Measurements from ENCODE around the gene MTMR2.

MTMR2 gene

GRCh38 chr11:95805869-95806268 lies 118.0 kb downstream of the MTMR2 start:
- no peak for DNase-seq

DNA sequence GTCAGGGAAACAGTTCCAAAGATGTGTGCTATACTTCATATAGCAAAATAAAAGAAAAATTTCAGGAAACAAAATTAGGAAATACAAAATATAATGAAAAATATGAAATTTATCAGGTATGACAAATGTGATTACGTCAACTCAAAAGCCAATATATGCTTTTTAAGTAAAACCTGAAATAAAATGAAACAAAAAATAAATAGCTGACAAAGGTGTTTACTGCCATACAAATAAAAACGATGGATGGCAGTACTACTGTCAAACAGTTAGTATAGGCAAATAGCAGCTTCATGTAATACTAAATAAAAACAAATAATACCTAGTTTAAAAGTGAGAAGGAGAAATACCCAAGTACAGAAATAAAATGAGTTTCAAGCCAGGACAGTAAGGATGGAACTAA lies 119.9 kb downstream of the MTMR2 start:
- no peak for DNase-seq

DNA sequence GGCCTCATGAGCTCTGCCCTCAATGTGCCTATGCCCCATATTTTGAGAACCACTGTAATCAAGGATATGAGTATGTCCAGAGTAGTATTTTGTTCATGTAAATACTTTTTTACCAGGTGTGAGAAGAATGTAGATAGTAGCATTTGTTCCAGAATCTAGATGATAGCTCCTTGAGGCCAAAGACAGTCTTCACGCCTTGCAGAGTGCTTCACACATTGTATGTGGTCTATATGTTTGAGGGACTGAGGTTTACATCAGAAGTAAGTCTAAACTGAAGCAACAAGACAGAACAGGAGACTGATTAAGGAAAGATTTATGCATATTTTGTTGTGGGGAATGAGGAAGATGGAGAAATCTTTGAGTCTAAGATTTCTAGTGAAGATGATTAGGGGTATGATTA lies 121.1 kb downstream of the MTMR2 start:
- DNase-seq = no peak

DNA sequence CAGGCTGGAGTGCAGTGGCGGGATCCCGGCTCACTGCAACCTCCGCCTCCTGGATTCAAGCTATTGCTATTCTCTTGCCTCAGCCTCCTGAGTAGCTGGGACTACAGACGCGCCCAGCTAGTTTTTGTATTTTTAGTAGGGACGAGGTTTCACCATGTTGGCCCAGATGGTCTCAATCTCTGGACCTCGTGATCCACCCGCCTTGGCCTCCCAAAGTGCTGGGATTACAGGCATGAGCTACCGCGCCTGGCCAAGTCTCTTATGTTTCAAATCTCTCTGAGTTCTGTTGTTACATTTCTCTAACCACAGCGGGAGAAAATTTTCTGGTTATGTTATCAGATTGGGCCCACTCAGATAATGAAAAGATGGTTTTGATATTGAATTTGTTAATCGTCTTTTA lies 123.5 kb downstream of the MTMR2 start:
- no peak for DNase-seq

DNA sequence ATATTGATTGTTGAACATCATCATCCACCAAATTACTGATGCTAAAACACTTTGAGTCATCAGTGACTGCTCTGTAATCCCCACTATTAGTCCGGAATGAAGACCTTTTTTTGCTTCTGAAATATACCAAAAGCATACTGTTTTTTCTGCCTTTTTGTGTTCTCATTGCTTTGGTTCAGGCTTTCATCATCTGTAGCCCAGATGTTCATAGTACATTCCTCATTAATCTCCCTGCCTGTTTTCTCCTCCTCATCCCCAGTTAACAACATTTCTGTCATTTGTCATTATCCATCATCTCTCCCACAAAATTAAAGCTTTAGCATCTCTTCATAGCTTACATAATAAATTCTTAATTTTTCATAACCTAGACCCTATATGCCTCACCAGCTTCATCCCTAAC lies 124.4 kb downstream of the MTMR2 start:
- no peak for DNase-seq

GRCh38 chr11:95796501-95796900 lies 127.4 kb downstream of the MTMR2 start:
- DNase-seq = no peak

GRCh38 chr11:95795627-95796295 lies 128.1 kb downstream of the MTMR2 start:
- DNase-seq = no peak

GRCh38 chr11:95794086-95794485 lies 129.8 kb downstream of the MTMR2 start:
- no peak for DNase-seq

GRCh38 chr11:95793116-95793515 lies 130.8 kb downstream of the MTMR2 start:
- no peak for DNase-seq

GRCh38 chr11:95792700-95793099 lies 131.2 kb downstream of the MTMR2 start:
- DNase-seq = no peak

GRCh38 chr11:95792200-95792599 lies 131.7 kb downstream of the MTMR2 start:
- DNase-seq = no peak

GRCh38 chr11:95791709-95792033 lies 132.2 kb downstream of the MTMR2 start:
- DNase-seq = no peak

DNA sequence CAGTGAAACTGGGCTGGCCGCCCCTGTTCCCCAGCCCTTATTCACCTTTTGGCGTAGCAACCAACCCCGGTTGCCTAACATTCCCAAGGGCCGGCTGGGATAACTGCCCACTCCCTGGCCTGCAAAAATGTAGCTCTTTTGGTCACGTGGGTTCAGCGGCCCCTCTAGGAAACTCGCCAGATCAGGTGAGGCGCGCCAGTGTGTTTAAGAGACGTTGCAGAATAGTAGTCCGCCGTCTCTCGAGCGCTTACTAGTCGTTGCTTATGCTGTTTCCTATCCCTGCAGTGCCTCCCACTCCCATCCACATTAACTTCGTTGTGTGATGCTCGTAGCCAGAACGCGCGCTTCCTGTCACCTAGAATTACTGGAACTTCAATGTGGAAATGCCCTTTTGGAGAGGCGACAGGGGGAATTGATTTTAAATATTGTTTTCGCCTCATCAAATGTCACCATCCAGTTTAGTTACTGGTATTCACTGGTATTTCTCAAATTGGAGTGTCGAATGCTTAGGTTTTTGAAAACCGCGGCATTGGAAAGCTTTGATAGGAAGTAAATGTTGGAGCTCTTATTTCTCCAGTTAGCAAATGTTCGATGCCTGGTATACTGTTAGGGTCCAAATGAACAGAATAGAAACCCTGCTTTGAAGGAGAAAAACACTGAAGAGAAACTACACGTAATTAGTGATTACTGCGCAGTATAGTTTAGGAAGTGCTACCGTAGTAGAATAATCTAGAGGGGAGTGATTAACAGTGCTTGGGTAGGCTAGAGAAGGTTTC lies 132.8 kb downstream of the MTMR2 start:
- DNase-seq = no peak

DNA sequence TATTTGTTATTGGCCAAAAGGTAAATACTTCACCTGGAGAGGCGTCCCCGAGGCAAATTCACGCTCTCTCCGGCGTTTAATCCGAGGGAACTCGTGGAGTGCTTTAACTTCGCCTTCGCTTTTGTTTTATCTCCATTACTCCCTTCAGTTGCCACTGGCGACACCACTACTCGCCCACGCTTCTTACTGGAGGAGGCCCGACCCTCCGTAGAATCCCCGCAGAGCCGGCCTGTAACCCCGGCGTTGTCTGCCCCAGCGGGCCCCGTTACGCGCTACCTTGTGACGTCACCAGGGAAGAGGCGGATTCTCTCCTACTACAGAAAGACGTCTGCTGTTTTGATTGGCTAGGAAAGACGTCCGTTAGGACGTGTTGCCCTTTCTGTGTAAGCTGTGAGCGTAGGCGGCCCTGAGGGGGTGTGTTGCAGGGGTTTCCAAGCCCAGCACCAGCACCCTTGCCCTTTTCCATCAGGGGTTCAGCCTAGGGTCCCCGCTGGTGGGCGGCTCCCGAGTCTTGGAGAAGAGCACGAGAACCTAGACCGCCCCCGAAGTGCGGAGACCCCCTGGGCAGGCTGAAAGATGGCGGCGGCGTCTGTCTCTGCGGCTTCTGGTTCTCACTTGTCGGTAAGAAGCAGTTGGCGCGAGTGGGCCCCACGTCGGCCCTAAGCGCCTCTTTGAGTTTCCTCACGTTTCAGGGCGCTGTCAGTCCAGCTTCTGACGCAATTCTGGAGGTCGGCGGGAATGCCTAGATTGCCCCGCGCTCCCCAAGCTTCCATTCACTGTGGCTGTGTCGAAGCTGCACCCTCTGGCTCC lies 133.6 kb downstream of the MTMR2 start, which contains the start of gene CEP57:
CEP57 (plus strand) TSS at position 376 of the 810 bp plus-strand sequence; CDS start at position 577, 201 bp downstream.
- peak; percentile 91 for DNase-seq

DNA sequence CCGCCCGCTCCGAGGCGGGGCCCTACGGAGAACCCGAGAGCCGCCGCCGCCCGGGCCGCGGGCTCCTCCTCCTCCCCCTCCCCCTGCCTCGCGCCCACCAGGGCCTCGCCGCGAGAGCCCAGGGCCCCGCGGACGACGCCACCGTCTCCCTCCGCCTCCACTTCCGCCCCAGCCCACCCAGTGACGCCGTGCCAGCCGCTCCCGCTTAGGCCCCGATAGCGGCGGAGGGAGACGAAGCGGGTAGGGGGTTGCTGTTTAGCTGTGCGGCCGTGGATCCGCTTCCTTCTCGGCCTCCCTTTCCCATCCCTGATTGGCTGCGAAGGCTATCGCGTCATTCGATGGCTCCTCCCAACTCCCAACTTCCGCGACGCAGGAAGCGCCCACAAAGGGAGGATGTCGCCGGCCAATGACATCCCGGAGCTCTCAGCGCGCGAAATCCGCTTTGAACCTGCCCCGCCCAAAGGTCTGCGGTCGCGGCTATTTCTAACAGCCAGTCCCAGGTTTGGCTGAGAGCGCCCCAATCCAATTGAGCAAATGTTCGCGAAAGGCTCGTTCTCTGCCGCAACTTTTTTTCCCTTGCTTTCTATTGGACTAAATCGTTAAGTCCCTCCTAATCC lies 134.3 kb downstream of the MTMR2 start, which contains the start of gene FAM76B:
FAM76B (minus strand) TSS at position 277 of the 617 bp plus-strand sequence. CDS start 304 bp downstream, outside the sequence.
- peak; percentile 94 for DNase-seq

GRCh38 chr11:95788921-95789505 lies 134.9 kb downstream of the MTMR2 start:
- no peak for DNase-seq
